Effector memory CD8-positive, alpha-beta T cell (primary cell): ENCODE results near the gene SYT12.

ENCODE experiments used
- ATAC-seq: fragments of 150-1000 bp; cut with Tn5 transposase; replicated peaks from 2 replicates; pipeline ENCODE4 v1.10.0; 2021; ENCODE audit warnings: mild to moderate bottlenecking, moderate library complexity
- DNase-seq, 3 experiments: peaks; one replicate each; pipeline ENCODE4 v3.0.0; 2021
- H3K27ac Mint-ChIP-seq, 2 donors: one replicate each; pipeline ENCODE4 v1.8.0; 2022; ENCODE audit warnings: mild to moderate bottlenecking in 2 of 2, mixed read lengths in 2 of 2, moderate library complexity in 2 of 2
- H3K27me3 Mint-ChIP-seq, 2 donors: one replicate each; pipeline ENCODE4 v1.8.0; 2022; ENCODE audit warnings: mixed read lengths in 2 of 2
- H3K36me3 Mint-ChIP-seq: one replicate; pipeline ENCODE4 v1.8.0; 2022; ENCODE audit warnings: mild to moderate bottlenecking, moderate library complexity, mixed read lengths; ENCODE audit not compliant: insufficient read depth
- H3K4me1 Mint-ChIP-seq, 2 donors: one replicate each; pipeline ENCODE4 v1.8.0; 2022; ENCODE audit warnings: low read depth in 2 of 2, mixed read lengths in 2 of 2
- H3K4me3 Mint-ChIP-seq, 2 donors: one replicate each; pipeline ENCODE4 v1.8.0; 2022; ENCODE audit warnings: mild to moderate bottlenecking in 2 of 2, mixed read lengths in 2 of 2, moderate library complexity in 2 of 2
- H3K9me3 Mint-ChIP-seq, 2 donors: one replicate each; pipeline ENCODE4 v1.8.0; 2022; ENCODE audit warnings: mixed read lengths in 2 of 2

The SYT12 gene

GRCh38 chr11:67006029-67006884 is 16.7 kb upstream of the SYT12 start:
- peak overlapping the region in 1 of 2 donors; percentile 35 for H3K27ac Mint-ChIP-seq
- H3K9me3 Mint-ChIP-seq: no peaks in the 10 kb centered on the region
- no peak for DNase-seq
- ATAC-seq: no peak
- no peak overlapping the region for H3K4me3 Mint-ChIP-seq
- H3K27me3 Mint-ChIP-seq: peaks cover 0 to 5% of the 10 kb centered on the region in 2 donors
- peaks cover 3% of the 10 kb centered on the region for H3K36me3 Mint-ChIP-seq
- peaks cover 4 to 5% of the 10 kb centered on the region in 2 donors for H3K4me1 Mint-ChIP-seq

DNA sequence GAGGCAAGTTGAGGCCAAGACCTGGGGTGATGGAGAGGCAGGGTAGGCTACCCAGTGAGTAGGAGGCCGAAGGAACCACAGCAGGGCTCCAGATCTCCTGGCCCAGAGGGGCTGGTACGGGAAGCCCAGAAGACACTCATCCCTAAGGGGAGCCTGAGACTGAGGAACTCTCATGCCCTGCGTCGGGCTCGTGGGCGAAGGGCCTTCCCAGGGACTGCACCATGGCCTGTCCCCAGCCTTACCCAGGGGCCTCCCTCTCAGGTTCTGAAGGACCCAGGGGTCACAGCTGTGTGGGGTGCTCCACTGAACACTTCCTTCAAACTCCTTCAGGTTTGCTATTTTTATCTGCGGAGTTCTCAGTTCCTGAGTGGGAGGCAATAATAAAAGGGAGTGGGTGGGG is 15.8 kb upstream of the SYT12 start:
- ATAC-seq (no peak), DNase-seq (no peak)
- Mint-ChIP-seq H3K9me3 (no peaks in the 10 kb centered on the region), H3K36me3 (peaks cover 3% of the 10 kb centered on the region), H3K4me3 (no peak overlapping the region), H3K27ac (no peak overlapping the region), H3K4me1 (peaks cover 4 to 5% of the 10 kb centered on the region in 2 donors), H3K27me3 (peaks cover 0 to 5% of the 10 kb centered on the region in 2 donors)

GRCh38 chr11:67010296-67010905 is 12.5 kb upstream of the SYT12 start:
- no peak overlapping the region for H3K27ac Mint-ChIP-seq
- ATAC-seq: no peak
- peaks cover 15 to 30% of the 10 kb centered on the region in 2 donors for H3K27me3 Mint-ChIP-seq
- no peak overlapping the region for H3K4me3 Mint-ChIP-seq
- DNase-seq: no peak
- H3K36me3 Mint-ChIP-seq: peaks cover 3% of the 10 kb centered on the region
- peaks cover 4 to 5% of the 10 kb centered on the region in 2 donors for H3K4me1 Mint-ChIP-seq
- H3K9me3 Mint-ChIP-seq: no peaks in the 10 kb centered on the region

GRCh38 chr11:67013511-67014045 is 9.4 kb upstream of the SYT12 start:
- no peaks in the 10 kb centered on the region for H3K9me3 Mint-ChIP-seq
- H3K4me1 Mint-ChIP-seq: no peaks in the 10 kb centered on the region
- H3K4me3 Mint-ChIP-seq: no peak overlapping the region
- no peaks in the 10 kb centered on the region for H3K36me3 Mint-ChIP-seq
- H3K27me3 Mint-ChIP-seq: peaks cover 19 to 37% of the 10 kb centered on the region in 2 donors
- no peak for DNase-seq
- no peak for ATAC-seq
- H3K27ac Mint-ChIP-seq: no peak overlapping the region

DNA sequence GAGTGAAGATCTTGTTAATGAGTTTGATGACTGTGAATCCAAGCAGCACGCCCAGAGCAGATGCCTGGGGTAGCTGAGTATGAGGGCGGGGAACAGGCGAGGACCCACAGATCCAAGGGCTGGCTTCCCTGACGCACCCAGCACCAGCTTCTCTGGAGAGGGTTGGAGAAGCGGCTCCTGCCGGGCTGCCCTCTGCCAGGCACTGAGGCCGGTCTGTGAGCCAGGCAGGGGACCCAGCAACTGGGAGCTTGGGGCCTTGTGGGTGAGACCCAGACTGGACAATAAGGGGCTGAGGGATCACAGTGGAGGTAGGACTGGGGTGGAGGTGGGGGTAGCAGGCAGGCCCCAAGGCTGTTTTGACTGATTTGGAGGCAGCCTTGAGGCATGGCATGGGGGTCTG is 8.6 kb upstream of the SYT12 start:
- Mint-ChIP-seq H3K27ac (no peak overlapping the region), H3K9me3 (no peaks in the 10 kb centered on the region), H3K27me3 (peaks cover 19 to 37% of the 10 kb centered on the region in 2 donors), H3K4me1 (no peaks in the 10 kb centered on the region), H3K4me3 (no peak overlapping the region), H3K36me3 (no peaks in the 10 kb centered on the region)
- DNase-seq (no peak), ATAC-seq (no peak)

DNA sequence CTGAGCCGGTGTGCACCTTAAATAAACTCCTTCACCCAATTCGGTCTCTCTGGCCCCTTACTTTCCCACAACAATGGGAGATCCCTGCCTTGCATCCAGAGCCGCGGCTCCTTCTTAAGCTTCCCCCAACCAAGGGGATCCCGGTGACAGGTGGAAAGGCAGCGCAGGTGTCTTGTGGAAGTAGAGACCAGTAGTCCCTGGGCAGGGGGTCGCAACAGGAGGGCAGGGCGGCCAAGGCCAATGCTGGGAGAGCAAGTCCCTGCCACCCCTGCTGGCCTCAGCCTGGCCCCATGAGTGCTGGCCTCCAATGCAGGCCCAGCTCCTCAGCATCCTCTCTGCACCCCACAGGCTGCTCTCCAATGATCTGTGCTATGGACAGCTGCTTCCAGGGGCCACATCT is 7.9 kb upstream of the SYT12 start:
- DNase-seq: no peak
- H3K4me1 Mint-ChIP-seq: no peaks in the 10 kb centered on the region
- H3K36me3 Mint-ChIP-seq: no peaks in the 10 kb centered on the region
- H3K27ac Mint-ChIP-seq: no peak overlapping the region
- no peak for ATAC-seq
- H3K4me3 Mint-ChIP-seq: no peak overlapping the region
- no peaks in the 10 kb centered on the region for H3K9me3 Mint-ChIP-seq
- peaks cover 13 to 37% of the 10 kb centered on the region in 2 donors for H3K27me3 Mint-ChIP-seq

DNA sequence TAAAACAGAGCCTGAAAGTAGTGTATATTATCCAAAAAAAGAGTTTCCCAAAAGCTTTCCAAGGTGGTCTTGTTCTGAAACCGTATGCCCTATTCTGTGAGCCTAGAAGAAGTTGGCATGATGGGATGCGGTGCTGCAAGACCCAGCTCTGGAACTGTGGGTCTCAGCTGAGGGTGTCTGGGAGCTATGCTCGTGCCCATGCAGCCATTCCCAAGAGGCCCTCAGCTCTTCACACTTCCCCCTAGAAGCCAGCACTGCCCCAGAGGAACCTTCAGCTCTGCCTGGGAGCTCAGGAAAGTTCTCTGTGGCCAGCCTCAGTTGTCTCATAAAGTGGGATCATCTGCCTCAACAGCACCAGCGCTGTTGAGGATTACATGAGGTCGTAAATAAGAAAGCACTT is 6.4 kb upstream of the SYT12 start:
- Mint-ChIP-seq H3K4me1 (peaks cover 0 to 3% of the 10 kb centered on the region in 2 donors), H3K36me3 (no peaks in the 10 kb centered on the region), H3K9me3 (no peaks in the 10 kb centered on the region), H3K27ac (no peak overlapping the region), H3K4me3 (no peak overlapping the region), H3K27me3 (peaks cover 22 to 46% of the 10 kb centered on the region in 2 donors)
- ATAC-seq: no peak
- no peak for DNase-seq

DNA sequence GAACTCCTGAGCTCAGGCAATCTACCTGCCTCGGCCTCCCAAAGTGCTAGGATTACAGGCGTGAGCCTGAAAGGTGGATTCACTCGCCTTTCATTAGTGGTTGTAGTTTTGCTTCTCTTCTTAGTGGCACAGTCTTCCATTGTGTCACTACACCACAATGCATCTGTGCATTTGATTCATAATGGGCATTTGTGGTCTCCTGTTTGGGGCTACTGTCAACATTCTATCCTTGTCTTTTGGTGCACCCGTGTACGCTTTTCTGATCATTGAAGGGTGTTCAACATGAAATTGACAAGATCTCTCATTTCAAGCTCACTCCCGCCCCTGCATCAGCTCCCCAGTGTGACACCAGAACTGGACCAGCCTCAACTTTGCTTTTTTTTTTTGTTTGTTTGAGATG is 2.0 kb upstream of the SYT12 start:
- no peak for ATAC-seq
- Mint-ChIP-seq H3K27me3 (peaks cover 17 to 33% of the 10 kb centered on the region in 2 donors), H3K9me3 (no peaks in the 10 kb centered on the region), H3K4me3 (no peak overlapping the region), H3K36me3 (peaks cover 11% of the 10 kb centered on the region), H3K4me1 (peaks cover 25 to 31% of the 10 kb centered on the region in 2 donors), H3K27ac (no peak overlapping the region)
- no peak for DNase-seq

- ATAC-seq (no peak), DNase-seq (no peak)
- Mint-ChIP-seq H3K27ac (peak overlapping the region in 1 of 2 donors; percentile 32), H3K9me3 (no peaks in the 10 kb centered on the region), H3K4me1 (peaks cover 25 to 31% of the 10 kb centered on the region in 2 donors), H3K27me3 (peaks cover 17 to 31% of the 10 kb centered on the region in 2 donors), H3K4me3 (peak overlapping the region; percentile 48 to 64), H3K36me3 (peaks cover 11% of the 10 kb centered on the region)
Measured at GRCh38 chr11:67022341-67022933, 497 bp upstream of the SYT12 start.

DNA sequence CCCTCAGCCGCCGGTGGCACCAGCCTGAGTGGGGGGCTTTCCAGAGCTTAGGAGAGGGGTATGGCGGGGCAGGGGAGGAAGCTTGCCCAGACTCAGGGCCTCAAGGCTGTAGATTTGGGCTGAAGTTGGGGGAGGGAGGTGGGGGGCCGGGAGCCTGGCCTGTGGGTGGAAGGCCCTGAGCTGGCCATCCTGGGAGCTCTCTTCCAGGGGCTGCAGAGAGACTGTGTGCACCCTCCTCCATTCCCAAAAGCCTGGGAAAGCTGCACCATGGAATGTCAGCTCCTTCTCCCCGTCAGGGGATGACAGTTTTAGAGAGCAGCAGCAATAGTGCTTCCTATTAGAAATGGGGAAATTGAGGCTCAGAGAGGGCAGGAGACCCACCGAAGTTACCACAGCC is 1.0 kb downstream of the SYT12 start:
- Mint-ChIP-seq H3K4me3 (peak overlapping the region; percentile 83 to 86), H3K9me3 (no peaks in the 10 kb centered on the region), H3K4me1 (peaks cover 25 to 31% of the 10 kb centered on the region in 2 donors), H3K36me3 (peaks cover 11% of the 10 kb centered on the region), H3K27ac (peak overlapping the region in 1 of 2 donors; percentile 16), H3K27me3 (peaks cover 17 to 31% of the 10 kb centered on the region in 2 donors)
- no peak for DNase-seq
- no peak for ATAC-seq

DNA sequence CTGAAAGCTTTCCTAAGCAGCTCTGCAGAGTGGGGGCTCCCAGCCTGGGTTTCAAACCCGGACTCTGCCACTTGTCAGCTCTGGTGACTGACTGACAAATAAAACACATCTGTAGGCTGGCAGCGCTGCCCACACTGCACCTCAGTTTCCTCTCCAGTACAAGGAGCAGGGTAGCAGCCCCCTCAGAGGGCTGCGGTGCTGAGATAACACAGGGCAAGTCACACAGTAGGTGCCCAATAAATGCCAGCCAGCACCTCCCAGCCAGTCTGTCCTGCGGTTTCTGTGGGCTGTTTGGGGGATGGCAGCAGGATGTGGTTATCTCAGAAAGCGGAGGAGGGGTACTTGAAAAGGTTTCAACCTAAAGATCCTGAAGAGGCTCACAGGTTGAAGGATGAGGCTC is 1.5 kb downstream of the SYT12 start:
- Mint-ChIP-seq H3K36me3 (peaks cover 11% of the 10 kb centered on the region), H3K4me1 (peaks cover 25 to 31% of the 10 kb centered on the region in 2 donors), H3K27ac (peak overlapping the region; percentile 47 to 77), H3K9me3 (no peaks in the 10 kb centered on the region), H3K4me3 (peak overlapping the region; percentile 83 to 86), H3K27me3 (peaks cover 17 to 31% of the 10 kb centered on the region in 2 donors)
- DNase-seq: peak; percentile 24 to 45 (median 36)
- ATAC-seq: peak; percentile 83

DNA sequence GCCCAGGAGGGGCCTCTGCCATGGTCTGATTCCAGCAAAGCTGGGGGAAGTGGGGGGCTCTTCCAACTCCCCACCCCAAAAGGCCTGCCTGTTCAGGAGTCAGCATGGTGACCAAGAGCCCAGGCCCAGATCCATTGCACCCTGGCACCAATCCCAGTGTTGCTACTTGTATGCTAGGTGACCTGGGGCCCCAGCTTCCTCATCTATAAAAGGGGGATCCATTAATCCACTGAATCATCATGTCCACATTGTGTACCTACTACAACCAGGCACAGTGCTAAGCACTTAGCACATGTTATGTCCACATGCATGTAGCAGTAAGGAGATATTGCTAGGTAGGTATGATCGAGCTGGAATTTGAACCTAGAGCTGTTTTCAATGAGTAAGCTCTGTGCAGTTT is 2.0 kb downstream of the SYT12 start:
- Mint-ChIP-seq H3K9me3 (no peaks in the 10 kb centered on the region), H3K27ac (peak overlapping the region; percentile 47 to 77), H3K27me3 (peaks cover 17 to 31% of the 10 kb centered on the region in 2 donors), H3K4me3 (peak overlapping the region; percentile 83 to 86), H3K36me3 (peaks cover 11% of the 10 kb centered on the region), H3K4me1 (peaks cover 25 to 31% of the 10 kb centered on the region in 2 donors)
- peak; percentile 16 for ATAC-seq
- no peak for DNase-seq

DNA sequence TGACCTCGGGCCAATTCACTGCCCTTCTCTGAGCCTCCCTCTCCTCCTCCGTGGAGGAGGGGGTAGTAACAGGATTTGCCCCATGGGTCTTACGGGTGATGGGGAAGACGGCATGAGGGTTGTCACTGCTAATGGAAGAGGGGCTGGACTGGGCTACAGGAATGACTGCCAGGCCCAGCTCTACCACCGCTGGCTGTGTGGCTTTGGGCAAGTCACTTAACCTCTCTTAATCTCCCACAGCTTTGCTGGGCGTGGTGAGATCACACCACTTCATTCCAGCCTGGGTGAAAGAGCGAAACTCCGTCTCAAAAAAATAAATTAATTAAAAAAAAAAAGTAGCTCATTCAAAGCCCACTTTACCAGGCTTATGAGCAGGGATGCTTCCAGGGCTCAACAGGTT is 2.8 kb downstream of the SYT12 start:
- no peak for ATAC-seq
- peaks cover 11% of the 10 kb centered on the region for H3K36me3 Mint-ChIP-seq
- H3K4me3 Mint-ChIP-seq: no peak overlapping the region
- H3K4me1 Mint-ChIP-seq: peaks cover 25 to 31% of the 10 kb centered on the region in 2 donors
- no peak overlapping the region for H3K27ac Mint-ChIP-seq
- peaks cover 17 to 31% of the 10 kb centered on the region in 2 donors for H3K27me3 Mint-ChIP-seq
- no peaks in the 10 kb centered on the region for H3K9me3 Mint-ChIP-seq
- DNase-seq: no peak
